Endothelial cell of umbilical vein (primary cell): ENCODE data around the gene ARHGAP9. TPM values are rescaled to one million over a fixed set of nuclear protein-coding genes. Genes with fewer than 3 reads are reported as not detected.

ENCODE experiments used
- BruUV-seq: library from RNA; stranded (reverse); fragments of 400-500 nt; replicated peaks from 2 replicates; lab custom pipeline; 2021; lab: Mats Ljungman, UMichigan
- CTCF ChIA-PET: fragments of 300-600, 350-600 bp; sonication (Branson Sonifier 250); formaldehyde crosslinking; loops from one replicate; lab custom pipeline; 2021; ENCODE audit warnings: antibody characterized with exemption, inconsistent platforms; lab: Charles Lee
- POLR2A ChIA-PET: fragments of 300-600, 350-600 bp; sonication (Branson Sonifier 250); formaldehyde crosslinking; loops from one replicate; lab custom pipeline; 2021; ENCODE audit warnings: antibody characterized with exemption, inconsistent platforms; lab: Charles Lee
- DNase-seq: peaks from one replicate; pipeline ENCODE4 v3.0.0-alpha.2; 2011; ENCODE audit warnings: low read depth, low spot score
- FAIRE-seq: peaks from 2 replicates; lab custom pipeline; 2011; peaks lifted over from hg19 to GRCh38; lab: Jason Lieb, UNC
- H2AFZ ChIP-seq: 2 replicates; pipeline ENCODE4 v1.6.0; 2012; ENCODE audit warnings: low read depth, low read length, control low read depth, inconsistent platforms
- H3K27ac ChIP-seq: 2 replicates; pipeline ENCODE4 v1.5.1; 2011; ENCODE audit warnings: low read depth, mild to moderate bottlenecking, control low read depth, low read length, moderate library complexity; ENCODE audit not compliant: insufficient read depth
- H3K27me3 ChIP-seq, 2 experiments: 2 replicates each; pipeline versions ENCODE4 v1.6.0 to v1.6.1; 2011; ENCODE audit warnings: low read length in 2 of 2, mixed read lengths in 1 of 2; ENCODE audit not compliant: control insufficient read depth in 2 of 2, insufficient read depth in 2 of 2
- H3K36me3 ChIP-seq, 2 experiments: 2 replicates in 1 of 2; 3 replicates in 1 of 2; pipeline ENCODE4 v1.5.1; 2011; ENCODE audit warnings: low read length in 2 of 2, mild to moderate bottlenecking in 1 of 2, moderate library complexity in 1 of 2; ENCODE audit not compliant: control insufficient read depth in 2 of 2, insufficient read depth in 2 of 2; ENCODE audit errors: extremely low read depth in 1 of 2
- H3K4me1 ChIP-seq: 3 replicates; pipeline ENCODE4 v1.5.1; 2011; ENCODE audit warnings: mild to moderate bottlenecking, low read length; ENCODE audit not compliant: control insufficient read depth, insufficient read depth; ENCODE audit errors: extremely low read depth
- H3K4me2 ChIP-seq: 2 replicates; pipeline ENCODE4 v1.6.1; 2011; ENCODE audit warnings: low read length, control low read depth, mixed read lengths; ENCODE audit not compliant: insufficient read depth
- H3K4me3 ChIP-seq, 3 experiments: fragments of 200-600 bp in 1 of 3; sonication (generic), shearing (Covaris generic) in 1 of 3; replicated peaks in 1 of 3; 2 replicates each; pipeline ENCODE4 v1.5.1; 2011 to 2016; ENCODE audit warnings: control low read depth in 3 of 3, low read length in 3 of 3, mild to moderate bottlenecking in 2 of 3, inconsistent platforms in 1 of 3, low read depth in 1 of 3, moderate library complexity in 1 of 3; ENCODE audit not compliant: insufficient read depth in 1 of 3
- H3K79me2 ChIP-seq: 2 replicates; pipeline ENCODE4 v1.6.0; 2012; ENCODE audit warnings: low read length, inconsistent platforms; ENCODE audit not compliant: control insufficient read depth, insufficient read depth
- H3K9ac ChIP-seq: replicated peaks from 2 replicates; pipeline ENCODE3; 2011; ENCODE audit warnings: low read length, control low read depth; ENCODE audit not compliant: insufficient read depth; ENCODE audit errors: extremely low read depth
- H3K9me1 ChIP-seq: replicated peaks from 3 replicates; pipeline ENCODE4 v1.6.0; 2011; ENCODE audit warnings: mild to moderate bottlenecking, low read length; ENCODE audit not compliant: control insufficient read depth, insufficient read depth; ENCODE audit errors: extremely low read depth
- H3K9me3 ChIP-seq: replicated peaks from 2 replicates; pipeline ENCODE4 v1.5.1; 2012; ENCODE audit warnings: low read length, inconsistent platforms; ENCODE audit not compliant: control insufficient read depth, insufficient read depth
- H4K20me1 ChIP-seq: replicated peaks from 2 replicates; pipeline ENCODE3; 2011; ENCODE audit warnings: mild to moderate bottlenecking, low read length; ENCODE audit not compliant: control insufficient read depth, insufficient read depth; ENCODE audit errors: extremely low read depth
- EZH2 ChIP-seq: IDR thresholded peaks from 2 replicates; pipeline ENCODE4 v1.6.1; 2012; ENCODE audit warnings: borderline replicate concordance, low read depth, mild to moderate bottlenecking, moderate library complexity, low read length, inconsistent platforms; ENCODE audit not compliant: severe bottlenecking
- FOS ChIP-seq: IDR thresholded peaks from 2 replicates; pipeline ENCODE4 v1.6.1; 2011; ENCODE audit warnings: mild to moderate bottlenecking, low read length, moderate library complexity, borderline replicate concordance; ENCODE audit not compliant: insufficient read depth
- GATA2 ChIP-seq: IDR thresholded peaks from 2 replicates; pipeline ENCODE4 v1.7.0; 2011; ENCODE audit warnings: low read depth, mild to moderate bottlenecking, moderate library complexity, mixed read lengths, low read length; ENCODE audit not compliant: insufficient read length, insufficient read depth
- JUN ChIP-seq: IDR thresholded peaks from 2 replicates; pipeline ENCODE4 v1.6.1; 2011; ENCODE audit warnings: borderline replicate concordance, low read depth; ENCODE audit not compliant: insufficient read length, insufficient read depth
- MAX ChIP-seq: IDR thresholded peaks from 2 replicates; pipeline ENCODE4 v1.6.1; 2011; ENCODE audit not compliant: insufficient read depth, insufficient read length
- MYC ChIP-seq: IDR thresholded peaks from one replicate; pipeline ENCODE4 v1.6.1; 2011; ENCODE audit warnings: mild to moderate bottlenecking, low read depth, low read length
- POLR2A ChIP-seq: IDR thresholded peaks from 2 replicates; pipeline ENCODE4 v1.6.1; 2012; ENCODE audit warnings: low read depth, mild to moderate bottlenecking, control low read depth, low read length
- POLR2AphosphoS5 ChIP-seq: IDR thresholded peaks from 2 replicates; pipeline ENCODE4 v1.6.1; 2012; ENCODE audit warnings: low read depth, mild to moderate bottlenecking, control low read depth, low read length, moderate library complexity; ENCODE audit not compliant: insufficient read depth
- dilution Hi-C: fragments of 300-500 bp; cut with MboI; formaldehyde crosslinking; loops from one replicate; pipeline ENCODE4 v1.15.0; 2019; ENCODE audit warnings: low sequenced_read_pairs; ENCODE audit not compliant: extremely low pct_ligation_motif_present
- intact Hi-C: fragments of 100-400 bp; cut with micrococcal nuclease; formaldehyde crosslinking; loops from one replicate; pipeline ENCODE4 v1.10.0; 2022
- polyA plus RNA-seq, 4 experiments: library from polyadenylated mRNA; depleted of rRNA in 3 of 4; stranded (reverse) in 3 of 4; unstranded in 1 of 4; fragments of >200 nt; gene quantifications; 2 replicates each; pipeline versions ENCODE4 v1.2.1 to v1.2.3, GENCODE V29; 2011 to 2012; ENCODE audit warnings: missing spikeins in 1 of 4
- total RNA-seq: library from RNA; stranded (reverse); gene quantifications from 2 replicates; pipeline ENCODE4 v1.2.3, GENCODE V29; 2021
- TF ChIP-seq, protein P1 (sequence below), 2 donors: IDR thresholded peaks; 1 replicate in 1 of 2; 2 replicates in 1 of 2; pipeline ENCODE4 v1.5.1; 2011; ENCODE audit warnings: low read length in 2 of 2, mild to moderate bottlenecking in 2 of 2, moderate library complexity in 2 of 2, control low read depth in 1 of 2, inconsistent platforms in 1 of 2, low read depth in 1 of 2; ENCODE audit not compliant: insufficient read depth in 1 of 2; ENCODE audit errors: extremely low read depth in 1 of 2

ARHGAP9 gene
- total and polyA plus RNA-seq, 2 donors (not counting 3 experiments of a cell fraction or from before 2014, with no cell fraction given), result 0.25 to 0.38 TPM

DNA sequence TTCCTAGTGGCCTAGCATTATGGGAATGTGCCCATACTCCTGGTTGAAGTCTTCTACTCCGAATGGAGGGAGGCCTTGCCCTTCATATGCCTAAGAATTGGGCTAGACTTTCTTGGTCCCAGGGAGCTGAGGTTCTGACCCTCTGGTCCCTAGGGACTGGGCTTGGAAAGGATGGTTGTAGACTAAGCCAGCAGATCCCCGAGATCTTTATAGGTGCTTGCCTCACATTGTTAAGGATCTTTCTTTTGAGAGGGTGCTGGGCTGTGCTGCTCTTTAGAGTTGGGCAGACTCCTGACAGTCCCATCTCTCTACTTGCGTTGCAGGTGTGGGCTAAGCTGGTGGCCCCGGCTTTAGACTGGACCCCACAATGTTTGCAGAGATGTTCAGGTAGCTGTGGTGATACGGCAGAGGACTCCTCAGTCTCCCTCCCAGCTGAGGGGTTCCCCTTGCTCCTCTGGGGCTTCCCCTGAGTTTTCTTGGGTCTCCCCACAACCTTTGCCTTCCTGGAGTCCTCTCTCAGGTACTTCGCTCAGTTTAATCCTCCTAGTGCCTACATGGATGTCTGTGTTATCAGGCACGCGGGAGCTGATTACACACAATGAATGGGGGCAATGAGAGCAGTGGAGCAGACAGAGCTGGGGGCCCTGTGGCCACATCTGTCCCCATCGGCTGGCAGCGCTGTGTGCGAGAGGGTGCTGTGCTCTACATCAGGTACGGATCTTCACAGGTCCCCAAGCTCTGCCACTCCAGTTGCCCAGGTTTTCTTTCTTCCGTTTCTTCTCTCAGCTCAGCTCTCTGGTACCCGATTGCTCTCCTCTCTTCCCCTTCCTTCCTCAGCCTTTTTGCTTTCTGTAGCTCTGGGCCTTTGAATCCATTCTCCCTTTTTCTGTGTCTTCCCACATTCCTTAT is 44.3 kb upstream of the ARHGAP9 start:
- H3K9me1 ChIP-seq, result no peaks in the 10 kb centered on the region
- H3K4me1 ChIP-seq, result peaks cover 30% of the 10 kb centered on the region
- H2AFZ ChIP-seq, result no peak overlapping the region
- no peaks in the 10 kb centered on the region for H3K9me3 ChIP-seq
- no peak for TF ChIP-seq EZH2
- no peak for TF ChIP-seq GATA2
- no peak for TF ChIP-seq MAX
- TF ChIP-seq POLR2AphosphoS5, result no peak
- TF ChIP-seq, protein P1, sequence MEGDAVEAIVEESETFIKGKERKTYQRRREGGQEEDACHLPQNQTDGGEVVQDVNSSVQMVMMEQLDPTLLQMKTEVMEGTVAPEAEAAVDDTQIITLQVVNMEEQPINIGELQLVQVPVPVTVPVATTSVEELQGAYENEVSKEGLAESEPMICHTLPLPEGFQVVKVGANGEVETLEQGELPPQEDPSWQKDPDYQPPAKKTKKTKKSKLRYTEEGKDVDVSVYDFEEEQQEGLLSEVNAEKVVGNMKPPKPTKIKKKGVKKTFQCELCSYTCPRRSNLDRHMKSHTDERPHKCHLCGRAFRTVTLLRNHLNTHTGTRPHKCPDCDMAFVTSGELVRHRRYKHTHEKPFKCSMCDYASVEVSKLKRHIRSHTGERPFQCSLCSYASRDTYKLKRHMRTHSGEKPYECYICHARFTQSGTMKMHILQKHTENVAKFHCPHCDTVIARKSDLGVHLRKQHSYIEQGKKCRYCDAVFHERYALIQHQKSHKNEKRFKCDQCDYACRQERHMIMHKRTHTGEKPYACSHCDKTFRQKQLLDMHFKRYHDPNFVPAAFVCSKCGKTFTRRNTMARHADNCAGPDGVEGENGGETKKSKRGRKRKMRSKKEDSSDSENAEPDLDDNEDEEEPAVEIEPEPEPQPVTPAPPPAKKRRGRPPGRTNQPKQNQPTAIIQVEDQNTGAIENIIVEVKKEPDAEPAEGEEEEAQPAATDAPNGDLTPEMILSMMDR (IDR thresholded peaks at IDR 0.05; ENCODE audit: extremely low read depth in 1 of 2, insufficient read depth in 1 of 2, low read depth in 1 of 2, low read length in 2 of 2), result no peak
- no peak for TF ChIP-seq MYC
- no peak for TF ChIP-seq POLR2A
- no peak for TF ChIP-seq JUN
- no peak for TF ChIP-seq FOS
- peak overlapping the region; percentile 81 for H3K4me2 ChIP-seq
- H3K4me3 ChIP-seq, result peak overlapping the region; percentile 47 to 83 (median 50)
- H3K79me2 ChIP-seq, result peaks cover 32% of the 10 kb centered on the region
- intact Hi-C loops, result loop anchor here (5.0 kb wide), 1 partner anchor 37 kb away; the partner anchor contains the start of gene MARS1
- H3K27ac ChIP-seq, result peak overlapping the region; percentile 27
- FAIRE-seq (no peak), DNase-seq (no peak)
- no TSS peak for BruUV-seq
- CTCF ChIA-PET, result interaction anchor here (1.1 to 1.5 kb wide), 3 partner anchors 23 to 109 kb away, joined by 3 to 6 read pairs (median 5); partner anchors contain the start of genes B4GALNT1 and DCTN2
- H3K9ac ChIP-seq, result peak overlapping the region; percentile 75
- POLR2A ChIA-PET, result interaction anchor here (0.9 kb wide), 2 partner anchors 20 to 22 kb away, joined by 5 to 8 read pairs; no protein-coding TSS in a partner anchor
- H3K36me3 ChIP-seq, result peaks cover 7 to 30% of the 10 kb centered on the region in 2 experiments
- no peaks in the 10 kb centered on the region for H3K27me3 ChIP-seq
- dilution Hi-C loops, result no loop called here
- H4K20me1 ChIP-seq, result no peaks in the 10 kb centered on the region
